ENCODE results near the gene LDHD.

The LDHD gene

GRCh38 chr16:75088216-75088615 is 28.4 kb downstream of the LDHD start:
- TF ChIP-seq SIN3A (IDR thresholded peaks at IDR 0.05; ENCODE audit: borderline replicate concordance, insufficient read depth, low read length) (no peak), TAF1 (IDR thresholded peaks at IDR 0.05; ENCODE audit: borderline replicate concordance, insufficient read depth, low read length) (no peak), FOXP2 (optimal IDR thresholded peaks at IDR 0.05; ENCODE audit: borderline replicate concordance, extremely low read depth, extremely low read length, insufficient read depth) (no peak), POLR2AphosphoS5 (IDR thresholded peaks at IDR 0.05; ENCODE audit: low read depth, low read length) (no peak)
- TF ChIP-seq, protein P1, sequence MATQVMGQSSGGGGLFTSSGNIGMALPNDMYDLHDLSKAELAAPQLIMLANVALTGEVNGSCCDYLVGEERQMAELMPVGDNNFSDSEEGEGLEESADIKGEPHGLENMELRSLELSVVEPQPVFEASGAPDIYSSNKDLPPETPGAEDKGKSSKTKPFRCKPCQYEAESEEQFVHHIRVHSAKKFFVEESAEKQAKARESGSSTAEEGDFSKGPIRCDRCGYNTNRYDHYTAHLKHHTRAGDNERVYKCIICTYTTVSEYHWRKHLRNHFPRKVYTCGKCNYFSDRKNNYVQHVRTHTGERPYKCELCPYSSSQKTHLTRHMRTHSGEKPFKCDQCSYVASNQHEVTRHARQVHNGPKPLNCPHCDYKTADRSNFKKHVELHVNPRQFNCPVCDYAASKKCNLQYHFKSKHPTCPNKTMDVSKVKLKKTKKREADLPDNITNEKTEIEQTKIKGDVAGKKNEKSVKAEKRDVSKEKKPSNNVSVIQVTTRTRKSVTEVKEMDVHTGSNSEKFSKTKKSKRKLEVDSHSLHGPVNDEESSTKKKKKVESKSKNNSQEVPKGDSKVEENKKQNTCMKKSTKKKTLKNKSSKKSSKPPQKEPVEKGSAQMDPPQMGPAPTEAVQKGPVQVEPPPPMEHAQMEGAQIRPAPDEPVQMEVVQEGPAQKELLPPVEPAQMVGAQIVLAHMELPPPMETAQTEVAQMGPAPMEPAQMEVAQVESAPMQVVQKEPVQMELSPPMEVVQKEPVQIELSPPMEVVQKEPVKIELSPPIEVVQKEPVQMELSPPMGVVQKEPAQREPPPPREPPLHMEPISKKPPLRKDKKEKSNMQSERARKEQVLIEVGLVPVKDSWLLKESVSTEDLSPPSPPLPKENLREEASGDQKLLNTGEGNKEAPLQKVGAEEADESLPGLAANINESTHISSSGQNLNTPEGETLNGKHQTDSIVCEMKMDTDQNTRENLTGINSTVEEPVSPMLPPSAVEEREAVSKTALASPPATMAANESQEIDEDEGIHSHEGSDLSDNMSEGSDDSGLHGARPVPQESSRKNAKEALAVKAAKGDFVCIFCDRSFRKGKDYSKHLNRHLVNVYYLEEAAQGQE (IDR thresholded peaks at IDR 0.05; ENCODE audit: insufficient read depth in 1 of 2, low read depth in 2 of 2, low read length in 2 of 2), result no peak

DNA sequence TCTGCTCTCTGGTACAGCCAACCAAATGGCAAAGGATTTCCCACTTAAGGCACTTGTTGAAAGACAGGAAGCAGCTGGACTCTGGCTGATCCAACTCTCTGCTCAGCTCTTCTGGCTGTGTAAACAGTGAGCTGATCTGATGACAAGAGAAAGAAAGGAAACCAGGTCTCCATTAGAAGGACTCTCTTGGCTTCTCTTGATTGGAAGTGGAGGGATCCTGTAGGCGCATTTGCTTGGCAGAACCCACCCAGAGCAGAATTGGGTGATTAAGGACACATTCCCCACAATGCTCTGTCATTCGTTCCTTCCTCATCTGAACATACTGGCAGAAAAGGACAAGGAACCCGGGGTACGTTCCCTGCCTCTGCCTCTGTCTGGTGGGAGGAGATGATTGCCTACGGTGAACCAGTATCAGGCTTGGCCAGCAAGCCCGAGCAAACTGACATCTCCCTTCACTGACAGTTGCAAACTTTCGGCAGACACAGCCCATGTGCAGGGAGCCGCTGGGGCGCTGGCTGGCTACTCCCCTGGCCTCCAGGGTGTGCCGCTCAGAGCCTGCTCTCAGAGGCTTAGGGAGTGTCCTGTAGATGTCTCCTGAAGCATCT is 29.1 kb downstream of the LDHD start:
- TF ChIP-seq TAF1 (IDR thresholded peaks at IDR 0.05; ENCODE audit: borderline replicate concordance, insufficient read depth, low read length), result no peak
- no peak for TF ChIP-seq FOXP2 (optimal IDR thresholded peaks at IDR 0.05; ENCODE audit: borderline replicate concordance, extremely low read depth, extremely low read length, insufficient read depth)
- TF ChIP-seq, protein P1 (IDR thresholded peaks at IDR 0.05; ENCODE audit: insufficient read depth in 1 of 2, low read depth in 2 of 2, low read length in 2 of 2), result no peak
- TF ChIP-seq SIN3A (IDR thresholded peaks at IDR 0.05; ENCODE audit: borderline replicate concordance, insufficient read depth, low read length), result 0 out of 2 replicates have a peak, but pooled peaks have one; percentile 51
- no peak for TF ChIP-seq POLR2AphosphoS5 (IDR thresholded peaks at IDR 0.05; ENCODE audit: low read depth, low read length)

GRCh38 chr16:75086688-75087374 is 29.7 kb downstream of the LDHD start:
- TF ChIP-seq POLR2AphosphoS5 (IDR thresholded peaks at IDR 0.05; ENCODE audit: low read depth, low read length), result no peak
- no peak for TF ChIP-seq FOXP2 (optimal IDR thresholded peaks at IDR 0.05; ENCODE audit: borderline replicate concordance, extremely low read depth, extremely low read length, insufficient read depth)

DNA sequence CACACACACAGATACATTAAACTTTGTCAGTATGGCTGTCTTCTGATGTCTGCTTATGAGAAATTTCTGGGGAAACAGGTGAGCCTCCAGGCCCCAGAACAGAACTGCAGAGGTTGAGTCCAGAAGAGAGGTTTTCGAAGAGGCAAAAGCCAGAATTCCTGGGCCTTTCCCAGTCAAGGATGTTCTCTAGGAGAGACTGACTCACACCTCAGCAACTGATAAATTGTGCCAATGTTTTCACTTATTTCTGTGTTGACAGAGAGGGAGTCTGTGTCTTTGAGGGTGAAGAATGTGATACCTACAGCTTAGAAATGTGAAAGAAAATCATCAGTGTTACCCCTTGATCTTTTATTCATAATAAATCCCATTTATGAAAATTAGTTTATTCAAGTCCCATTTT is 30.3 kb downstream of the LDHD start:
- TF ChIP-seq TAF1 (IDR thresholded peaks at IDR 0.05; ENCODE audit: borderline replicate concordance, insufficient read depth, low read length) (no peak), SIN3A (IDR thresholded peaks at IDR 0.05; ENCODE audit: borderline replicate concordance, insufficient read depth, low read length) (no peak), POLR2AphosphoS5 (IDR thresholded peaks at IDR 0.05; ENCODE audit: low read depth, low read length) (no peak), FOXP2 (optimal IDR thresholded peaks at IDR 0.05; ENCODE audit: borderline replicate concordance, extremely low read depth, extremely low read length, insufficient read depth) (no peak)
- TF ChIP-seq, protein P1 (IDR thresholded peaks at IDR 0.05; ENCODE audit: insufficient read depth in 1 of 2, low read depth in 2 of 2, low read length in 2 of 2), result no peak

GRCh38 chr16:75085556-75085955 is 31.0 kb downstream of the LDHD start:
- TF ChIP-seq POLR2AphosphoS5 (IDR thresholded peaks at IDR 0.05; ENCODE audit: low read depth, low read length) (no peak), TAF1 (IDR thresholded peaks at IDR 0.05; ENCODE audit: borderline replicate concordance, insufficient read depth, low read length) (no peak), FOXP2 (optimal IDR thresholded peaks at IDR 0.05; ENCODE audit: borderline replicate concordance, extremely low read depth, extremely low read length, insufficient read depth) (no peak), SIN3A (IDR thresholded peaks at IDR 0.05; ENCODE audit: borderline replicate concordance, insufficient read depth, low read length) (no peak)

DNA sequence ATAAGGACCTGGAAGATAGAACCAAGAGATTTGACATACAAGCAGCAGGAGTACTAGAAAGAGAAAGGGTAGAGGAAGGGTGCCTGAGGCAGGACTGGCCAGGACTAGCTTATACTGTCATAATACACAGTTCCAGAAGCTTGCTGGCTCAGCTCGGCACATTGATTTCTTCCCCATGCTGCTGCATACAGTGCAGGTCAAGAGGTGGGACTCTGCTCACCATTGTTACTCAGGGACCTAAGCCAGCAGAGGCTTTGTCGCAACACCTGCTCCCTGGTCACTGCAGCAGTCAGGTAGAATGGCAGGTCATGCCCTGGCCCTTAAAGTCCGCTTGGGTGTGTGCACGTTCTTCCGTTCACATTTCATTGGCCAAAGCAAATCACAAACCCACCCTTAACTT is 32.8 kb downstream of the LDHD start:
- TF ChIP-seq FOXP2 (optimal IDR thresholded peaks at IDR 0.05; ENCODE audit: borderline replicate concordance, extremely low read depth, extremely low read length, insufficient read depth) (no peak), POLR2AphosphoS5 (IDR thresholded peaks at IDR 0.05; ENCODE audit: low read depth, low read length) (no peak), SIN3A (IDR thresholded peaks at IDR 0.05; ENCODE audit: borderline replicate concordance, insufficient read depth, low read length) (no peak), TAF1 (IDR thresholded peaks at IDR 0.05; ENCODE audit: borderline replicate concordance, insufficient read depth, low read length) (no peak)
- TF ChIP-seq, protein P1 (IDR thresholded peaks at IDR 0.05; ENCODE audit: insufficient read depth in 1 of 2, low read depth in 2 of 2, low read length in 2 of 2), result no peak
